ENCODE data around the gene VPS39.

VPS39 gene

GRCh38 chr15:42128476-42128875 lies 79.6 kb downstream of the VPS39 start:
- no peak for DNase-seq (ENCODE audit: low read depth)

DNA sequence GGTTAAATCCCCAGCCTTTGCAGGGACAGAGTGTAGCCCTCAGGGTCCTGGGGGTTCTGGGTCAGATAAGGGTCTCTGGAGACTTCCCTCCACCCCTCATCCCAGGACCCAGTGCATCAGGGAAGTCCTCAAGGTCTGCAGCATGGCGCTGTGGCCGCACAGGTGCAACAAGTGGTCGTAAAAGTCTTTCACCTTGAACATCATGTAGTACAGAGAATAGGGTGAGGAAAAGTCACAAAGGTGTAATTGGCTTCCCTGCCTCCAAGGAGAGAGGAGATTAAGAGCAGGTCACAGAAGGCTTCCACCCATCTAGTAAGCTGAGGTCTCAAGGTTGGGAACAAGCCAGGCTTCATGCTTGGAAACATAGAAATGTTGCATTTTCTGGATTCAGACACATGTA lies 84.6 kb downstream of the VPS39 start:
- DNase-seq (ENCODE audit: low read depth) = no peak

GRCh38 chr15:42121682-42122081 lies 86.4 kb downstream of the VPS39 start:
- no peak for DNase-seq (ENCODE audit: low read depth)

- no peak for DNase-seq (ENCODE audit: low read depth)
Measured at GRCh38 chr15:42121021-42121420, 87.1 kb downstream of the VPS39 start.

- DNase-seq (ENCODE audit: low read depth) = no peak
Measured at GRCh38 chr15:42120285-42120684, 87.8 kb downstream of the VPS39 start.

DNA sequence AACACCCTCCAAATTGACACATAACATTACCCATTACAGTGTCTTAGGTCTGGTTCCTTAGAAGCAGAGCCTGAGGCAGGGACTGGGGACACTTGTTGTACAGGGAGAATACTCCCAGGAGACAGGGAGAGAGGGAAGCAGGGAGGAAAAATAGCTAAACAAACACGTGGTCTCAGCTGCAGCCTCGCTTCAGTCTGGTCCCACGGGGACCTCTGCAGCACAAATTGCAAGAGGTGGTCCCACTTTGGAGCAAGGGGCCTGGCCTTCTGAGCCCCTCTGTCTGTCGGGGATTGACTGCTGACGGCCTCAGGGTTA lies 88.7 kb downstream of the VPS39 start:
- no peak for DNase-seq (ENCODE audit: low read depth)

DNA sequence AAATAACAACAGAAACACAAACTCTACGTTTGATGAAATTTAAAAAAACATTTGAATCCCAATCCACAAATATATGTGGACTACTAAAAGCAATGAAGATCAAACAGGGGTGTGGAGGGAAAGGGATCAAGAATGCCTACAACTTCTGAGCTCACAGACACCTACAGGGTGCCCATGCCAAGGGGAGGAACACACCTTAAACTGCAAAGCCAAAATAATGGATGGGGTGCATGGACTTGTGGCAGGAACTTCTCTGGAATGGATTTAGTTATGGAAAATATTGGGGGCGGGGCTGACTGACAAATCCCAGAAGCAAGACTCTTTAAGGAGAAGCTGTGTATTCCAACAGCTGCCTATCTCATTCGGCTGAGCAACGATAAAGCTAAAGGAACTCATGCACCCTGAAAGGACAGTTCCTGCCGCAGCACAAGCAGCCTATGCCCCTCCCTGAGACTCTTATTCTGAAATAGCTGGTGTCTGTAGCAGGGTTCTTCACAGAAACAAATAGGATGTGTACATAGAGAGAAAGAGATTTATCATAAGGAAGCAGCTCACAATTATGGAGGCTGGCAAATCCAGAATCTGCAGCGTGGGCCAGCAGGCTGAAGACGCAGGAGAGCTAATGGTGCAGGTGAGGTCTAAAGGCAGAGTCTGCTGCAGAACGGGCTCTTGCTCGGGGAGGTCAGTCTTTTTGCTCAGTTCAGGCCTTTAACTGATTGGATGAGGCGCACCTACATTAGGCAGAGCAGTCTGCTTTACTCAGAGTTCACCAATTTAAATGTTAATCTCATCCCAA lies 89.3 kb downstream of the VPS39 start:
- DNase-seq (ENCODE audit: low read depth) = no peak

- no peak for DNase-seq (ENCODE audit: low read depth)
Measured at GRCh38 chr15:42111924-42112323, 96.2 kb downstream of the VPS39 start.

- DNase-seq (ENCODE audit: low read depth) = no peak
Measured at GRCh38 chr15:42110367-42110766, 97.7 kb downstream of the VPS39 start.

DNA sequence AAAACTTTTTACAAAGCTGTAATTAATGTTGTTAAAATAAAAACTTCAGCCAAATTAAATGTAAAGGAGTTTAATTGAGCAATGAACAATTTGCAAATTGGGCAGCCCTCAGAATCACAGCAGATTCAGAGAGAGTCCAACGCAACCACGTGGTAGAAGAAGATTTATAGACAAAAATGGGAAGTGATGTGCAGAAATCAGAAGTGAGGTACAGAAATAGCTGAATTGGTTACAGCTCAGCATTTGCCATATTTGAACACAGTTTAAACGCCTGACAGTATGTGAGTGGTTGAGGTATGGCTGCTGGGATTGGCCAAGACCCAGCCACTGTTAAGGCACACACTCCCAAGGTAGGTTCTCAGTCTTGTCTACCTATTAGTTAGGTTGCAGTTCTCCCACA lies 99.3 kb downstream of the VPS39 start:
- DNase-seq (ENCODE audit: low read depth) = no peak
